ENCODE data around the gene NPHS1.

Gene NPHS1

DNA sequence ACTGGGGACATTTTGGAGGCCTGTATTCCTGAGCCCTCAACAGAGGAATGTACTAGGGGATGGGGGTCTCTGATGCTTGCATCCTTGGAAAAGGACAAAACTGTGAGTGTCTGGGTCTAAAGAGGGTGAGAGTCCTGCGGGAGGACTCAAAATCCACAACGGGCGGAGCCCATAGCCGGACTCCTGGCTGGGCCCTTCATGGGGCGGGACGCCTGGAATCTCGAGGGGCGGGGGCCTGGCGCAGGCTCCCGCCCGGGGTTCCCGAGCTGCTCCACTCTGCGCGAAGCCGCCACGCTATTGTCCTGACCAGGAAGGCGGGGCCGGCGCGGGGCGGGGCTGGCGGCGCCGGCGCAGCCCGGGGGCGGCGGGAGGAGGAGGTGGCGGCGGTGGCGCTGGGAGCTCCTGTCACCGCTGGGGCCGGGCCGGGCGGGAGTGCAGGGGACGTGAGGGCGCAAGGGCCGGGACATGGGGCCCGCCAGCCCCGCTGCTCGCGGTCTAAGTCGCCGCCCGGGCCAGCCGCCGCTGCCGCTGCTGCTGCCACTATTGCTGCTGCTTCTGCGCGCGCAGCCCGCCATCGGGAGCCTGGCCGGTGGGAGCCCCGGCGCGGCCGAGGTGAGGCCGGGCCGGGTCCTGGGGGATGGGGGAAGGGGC lies 16.0 kb upstream of the NPHS1 start, which contains the start of gene APLP1:
Gene APLP1, plus strand, starts transcription at position 403 of the 651 bp plus-strand sequence. Its CDS starts 63 bp downstream, at position 466.
- no peak for TF ChIP-seq CTCF (IDR thresholded peaks at IDR 0.05; ENCODE audit: insufficient read depth, missing control alignments)
- no peak for FAIRE-seq
- DNase-seq (ENCODE audit: insufficient read length, low spot score): no peak

DNA sequence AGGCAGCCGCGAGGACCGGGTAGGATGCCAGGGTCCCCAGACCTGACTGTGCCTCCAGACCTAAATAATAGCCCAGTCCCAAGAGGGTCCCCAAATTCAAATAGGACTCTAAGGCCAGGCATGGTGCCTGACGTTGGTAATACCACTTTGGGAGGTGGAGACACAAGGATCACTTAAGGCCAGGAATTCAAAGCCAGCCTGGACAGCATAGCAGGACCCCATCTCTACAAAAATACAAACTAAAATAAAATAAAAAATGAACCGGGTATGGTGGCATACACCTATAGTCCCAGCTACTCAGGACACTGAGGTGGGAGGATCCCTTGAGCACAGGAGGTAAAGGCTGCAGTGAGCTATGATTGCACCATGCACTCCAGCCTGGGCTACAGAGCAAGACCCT lies 10.7 kb upstream of the NPHS1 start:
- no peak for DNase-seq (ENCODE audit: insufficient read length, low spot score)
- TF ChIP-seq CTCF (IDR thresholded peaks at IDR 0.05; ENCODE audit: insufficient read depth, missing control alignments): no peak
- FAIRE-seq: no peak

DNA sequence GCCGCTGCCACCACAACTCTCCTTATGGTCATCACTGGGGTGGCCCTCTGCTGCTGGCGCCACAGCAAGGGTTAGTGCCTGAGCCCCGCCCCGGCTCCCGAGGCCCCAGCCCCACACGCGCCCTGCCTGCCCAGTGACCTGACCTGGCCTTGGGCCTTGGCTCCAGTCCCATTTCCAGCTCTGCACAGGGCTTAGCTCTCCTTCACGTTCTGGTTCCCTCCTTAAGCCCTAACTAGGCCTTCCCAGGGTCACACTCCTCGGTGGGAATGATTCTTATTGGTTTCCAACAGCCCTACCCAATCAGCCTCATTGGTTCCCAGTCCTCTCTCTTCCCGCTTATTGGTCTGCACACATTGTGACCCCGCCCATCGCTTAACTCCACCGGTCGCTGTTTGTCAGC lies 10.2 kb upstream of the NPHS1 start:
- FAIRE-seq (no peak), DNase-seq (ENCODE audit: insufficient read length, low spot score) (no peak)
- TF ChIP-seq CTCF (IDR thresholded peaks at IDR 0.05; ENCODE audit: insufficient read depth, missing control alignments): no peak

DNA sequence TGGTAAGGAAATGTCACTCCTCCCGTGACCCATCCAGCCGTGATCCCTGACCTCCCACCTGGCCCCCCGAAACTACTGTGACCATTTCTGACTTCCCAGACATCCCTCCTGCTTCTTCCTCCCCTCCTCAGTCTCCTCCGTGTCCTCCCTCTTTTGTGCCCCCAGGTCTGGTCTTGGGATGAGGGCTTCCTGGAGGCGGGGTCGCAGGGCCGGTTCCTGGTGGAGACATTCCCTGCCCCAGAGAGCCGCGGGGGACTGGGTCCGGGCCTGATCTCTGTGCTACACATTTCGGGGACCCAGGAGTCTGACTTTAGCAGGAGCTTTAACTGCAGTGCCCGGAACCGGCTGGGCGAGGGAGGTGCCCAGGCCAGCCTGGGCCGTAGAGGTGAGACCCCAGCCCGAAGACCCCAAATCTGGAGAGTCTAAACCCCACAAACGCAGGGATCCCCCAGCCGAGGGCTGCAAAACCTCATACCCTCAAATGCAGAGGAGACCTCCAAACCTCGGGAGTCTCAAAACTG lies 9.4 kb upstream of the NPHS1 start:
- TF ChIP-seq CTCF (IDR thresholded peaks at IDR 0.05; ENCODE audit: insufficient read depth, missing control alignments): no peak
- FAIRE-seq: no peak
- no peak for DNase-seq (ENCODE audit: insufficient read length, low spot score)

DNA sequence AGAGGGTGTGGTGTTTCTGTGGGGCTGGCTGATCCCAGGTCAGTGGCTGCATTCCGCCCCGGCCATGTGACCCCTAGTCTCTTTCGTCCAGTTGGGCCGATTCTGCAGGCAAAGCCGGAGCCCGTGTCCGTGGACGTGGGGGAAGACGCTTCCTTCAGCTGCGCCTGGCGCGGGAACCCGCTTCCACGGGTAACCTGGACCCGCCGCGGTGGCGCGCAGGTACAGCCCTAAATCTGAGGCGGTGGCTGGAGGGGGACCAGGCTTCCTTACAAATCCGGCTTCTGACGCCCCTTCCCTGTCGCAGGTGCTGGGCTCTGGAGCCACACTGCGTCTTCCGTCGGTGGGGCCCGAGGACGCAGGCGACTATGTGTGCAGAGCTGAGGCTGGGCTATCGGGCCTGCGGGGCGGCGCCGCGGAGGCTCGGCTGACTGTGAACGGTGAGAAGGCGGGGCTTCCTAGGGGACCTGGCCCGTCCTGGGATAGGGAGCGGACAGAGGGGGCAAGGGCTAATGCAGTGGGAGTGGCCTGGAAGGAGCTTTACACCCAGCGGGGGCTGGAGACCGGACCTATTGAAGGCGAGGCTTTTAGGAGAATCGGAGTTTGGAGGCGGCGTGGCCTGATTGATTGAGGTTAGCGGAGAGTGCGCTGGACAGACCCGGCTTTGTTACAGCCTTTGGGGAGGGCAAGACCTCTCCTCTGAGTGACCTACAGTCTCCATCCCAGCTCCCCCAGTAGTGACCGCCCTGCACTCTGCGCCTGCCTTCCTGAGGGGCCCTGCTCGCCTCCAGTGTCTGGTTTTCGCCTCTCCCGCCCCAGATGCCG lies 8.7 kb upstream of the NPHS1 start:
- no peak for TF ChIP-seq CTCF (IDR thresholded peaks at IDR 0.05; ENCODE audit: insufficient read depth, missing control alignments)
- no peak for FAIRE-seq
- DNase-seq (ENCODE audit: insufficient read length, low spot score): no peak

GRCh38 chr19:35860436-35860817 lies 8.1 kb upstream of the NPHS1 start:
- TF ChIP-seq CTCF (IDR thresholded peaks at IDR 0.05; ENCODE audit: insufficient read depth, missing control alignments): no peak
- no peak for DNase-seq (ENCODE audit: insufficient read length, low spot score)
- no peak for FAIRE-seq

DNA sequence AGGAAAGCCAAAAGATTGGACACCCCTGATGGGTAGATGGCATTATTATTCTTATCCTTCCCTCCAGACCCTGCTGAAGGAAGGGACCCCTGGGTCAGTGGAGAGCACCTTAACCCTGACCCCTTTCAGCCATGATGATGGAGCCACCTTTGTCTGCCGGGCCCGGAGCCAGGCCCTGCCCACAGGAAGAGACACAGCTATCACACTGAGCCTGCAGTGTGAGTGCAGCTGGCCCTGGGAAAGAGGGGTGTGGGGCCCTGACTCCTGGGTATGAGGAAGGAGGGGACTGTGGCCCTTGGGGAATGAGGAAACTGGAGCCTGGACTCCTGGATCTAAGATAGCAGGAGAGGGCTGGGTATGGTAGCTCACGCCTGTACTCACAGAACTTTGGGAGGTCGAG lies 7.1 kb upstream of the NPHS1 start:
- FAIRE-seq: no peak
- DNase-seq (ENCODE audit: insufficient read length, low spot score): no peak
- TF ChIP-seq CTCF (IDR thresholded peaks at IDR 0.05; ENCODE audit: insufficient read depth, missing control alignments): no peak

Measured in D721Med (cell line).